ENCODE data around the gene TP73.
"Not testable (repeated sequence)": the region's sequence is repeated elsewhere in the genome, so short reads cannot be mapped to it uniquely, and the experiment has no call there.

The TP73 gene

DNA sequence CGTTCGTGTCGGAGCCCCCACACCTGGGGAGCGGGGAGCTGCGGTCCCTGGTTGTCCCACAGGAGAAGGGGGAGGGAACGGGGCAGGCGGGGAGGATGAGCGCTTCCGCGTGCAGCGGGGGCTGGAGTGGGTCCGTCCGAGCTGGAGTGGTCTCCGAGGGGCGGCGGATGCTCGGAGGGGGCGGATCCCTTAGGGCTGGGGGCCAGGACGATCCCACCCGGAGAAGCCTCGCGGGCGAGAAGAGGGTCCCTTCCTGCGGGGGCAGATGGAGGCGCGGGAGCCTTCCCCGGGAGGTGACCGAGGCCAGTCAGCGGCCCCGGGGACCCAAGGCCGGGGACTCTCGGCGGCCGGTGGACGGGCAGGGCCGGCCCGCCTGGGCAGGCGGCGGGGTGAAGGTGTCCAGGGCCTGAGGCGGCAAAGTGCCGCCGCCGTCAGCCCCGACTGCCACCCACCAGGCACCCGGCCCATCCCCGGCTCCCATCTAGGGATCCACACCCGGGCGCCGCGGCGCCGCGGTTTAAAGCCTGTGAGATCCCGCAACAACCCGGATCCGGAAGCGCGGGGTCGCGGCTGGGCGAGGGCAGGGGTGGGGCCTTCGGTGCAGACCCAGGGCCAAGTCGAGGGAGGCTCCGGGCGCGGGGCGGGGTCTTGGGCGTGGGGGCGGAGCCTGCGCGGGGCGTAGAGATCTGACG is 94.7 kb downstream of the TP73 start:
- DNase-seq = peak; percentile 81

DNA sequence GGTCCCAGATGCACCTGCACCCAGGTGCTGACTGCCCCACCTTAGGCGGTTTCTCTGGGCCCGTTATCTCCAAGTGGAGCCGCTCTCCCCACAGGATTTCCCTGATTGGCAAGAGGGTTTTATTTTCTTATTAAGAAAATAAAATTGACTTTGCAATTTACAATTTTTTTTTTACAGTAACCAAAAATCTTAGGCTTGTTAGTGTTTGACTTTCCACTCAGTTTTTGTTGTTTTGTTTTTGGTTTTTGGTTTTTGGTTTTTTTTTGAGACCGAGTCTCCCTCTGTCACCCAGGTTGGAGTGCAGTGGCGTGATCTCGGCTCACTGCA is 95.2 kb downstream of the TP73 start:
- no peak for DNase-seq

DNA sequence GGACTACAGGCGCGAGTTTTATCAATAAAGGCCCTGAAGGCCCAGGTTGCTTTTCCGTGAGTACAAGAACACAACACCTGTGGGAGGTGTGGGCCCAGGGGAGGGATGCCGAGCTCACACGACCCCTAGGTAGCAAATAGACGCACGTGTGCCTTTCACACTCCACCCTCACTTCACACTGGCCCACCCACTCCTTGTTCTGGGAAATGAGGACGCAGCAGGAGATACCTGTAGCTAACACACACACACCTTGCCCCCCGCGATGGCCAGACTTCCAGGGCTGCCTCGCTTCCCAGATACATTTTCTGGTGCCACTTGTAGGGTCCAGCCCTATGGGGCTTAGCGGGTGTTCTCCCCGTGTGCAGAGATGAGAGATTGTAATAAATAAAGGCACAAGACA is 95.6 kb downstream of the TP73 start:
- DNase-seq = no peak

DNA sequence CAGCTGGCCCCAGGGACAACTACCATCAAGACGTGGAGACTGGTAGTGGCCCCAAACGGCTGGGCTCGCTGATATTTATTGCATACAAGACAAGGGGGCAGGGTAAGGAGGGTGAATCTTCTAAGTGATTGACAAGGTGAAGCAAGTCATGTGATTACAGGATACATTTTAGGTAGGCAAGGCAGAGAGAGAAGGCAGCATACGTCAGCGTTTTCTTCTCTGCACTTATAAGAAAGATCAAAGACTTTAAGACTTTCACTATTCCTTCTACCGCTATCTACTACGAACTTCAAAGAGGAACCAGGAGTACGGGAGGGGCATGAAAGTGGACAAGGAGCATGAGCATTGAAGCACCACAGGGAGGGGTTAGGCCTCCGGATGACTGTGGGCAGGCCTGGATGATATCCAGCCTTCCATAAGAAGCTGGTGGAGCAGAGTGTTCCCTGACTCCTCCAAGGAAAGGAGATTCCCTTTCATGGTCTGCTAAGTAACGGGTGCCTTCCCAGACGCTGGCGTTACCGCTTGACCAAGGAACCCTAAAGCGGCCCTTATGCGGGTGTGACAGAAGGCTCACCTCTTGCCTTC is 96.1 kb downstream of the TP73 start:
- not testable (repeated sequence) for DNase-seq

DNA sequence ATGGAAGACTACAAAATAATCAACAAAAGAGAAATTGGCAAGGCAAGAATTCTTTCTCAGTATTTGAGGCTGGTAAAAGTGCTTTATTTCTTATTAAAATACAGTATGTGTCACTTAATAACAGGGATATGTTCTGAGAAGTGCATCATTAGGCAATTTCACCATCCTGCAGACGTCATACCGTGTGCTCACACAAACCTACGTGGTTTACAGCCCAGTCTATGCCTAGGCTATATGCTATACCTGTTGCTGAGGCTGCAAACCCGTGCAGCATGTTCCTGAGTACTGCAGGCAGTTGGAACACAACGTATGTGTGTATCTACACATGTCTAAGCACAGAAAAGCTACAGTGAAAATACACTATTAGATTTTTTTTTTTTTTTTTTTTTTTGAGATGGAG is 97.2 kb downstream of the TP73 start:
- DNase-seq = no peak

DNA sequence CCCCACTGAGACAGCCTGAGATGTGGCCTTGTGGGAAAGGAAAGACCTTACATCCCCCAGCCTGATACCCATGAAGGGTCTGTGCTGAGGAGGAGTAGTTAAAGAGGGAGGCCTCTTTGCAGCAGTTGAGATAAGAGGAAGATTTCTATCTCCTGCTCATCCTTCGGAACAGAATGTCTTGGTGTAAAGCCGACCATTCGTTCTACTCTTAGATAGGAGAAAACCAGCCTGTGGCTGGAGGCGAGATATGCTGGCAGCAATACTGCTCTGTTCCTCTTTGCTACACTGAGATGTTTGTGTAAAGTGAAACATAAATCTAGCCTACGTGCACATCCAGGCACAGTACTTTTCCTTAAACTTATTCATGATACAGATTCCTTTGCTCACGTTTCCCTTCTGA is 98.4 kb downstream of the TP73 start:
- DNase-seq = no peak

DNA sequence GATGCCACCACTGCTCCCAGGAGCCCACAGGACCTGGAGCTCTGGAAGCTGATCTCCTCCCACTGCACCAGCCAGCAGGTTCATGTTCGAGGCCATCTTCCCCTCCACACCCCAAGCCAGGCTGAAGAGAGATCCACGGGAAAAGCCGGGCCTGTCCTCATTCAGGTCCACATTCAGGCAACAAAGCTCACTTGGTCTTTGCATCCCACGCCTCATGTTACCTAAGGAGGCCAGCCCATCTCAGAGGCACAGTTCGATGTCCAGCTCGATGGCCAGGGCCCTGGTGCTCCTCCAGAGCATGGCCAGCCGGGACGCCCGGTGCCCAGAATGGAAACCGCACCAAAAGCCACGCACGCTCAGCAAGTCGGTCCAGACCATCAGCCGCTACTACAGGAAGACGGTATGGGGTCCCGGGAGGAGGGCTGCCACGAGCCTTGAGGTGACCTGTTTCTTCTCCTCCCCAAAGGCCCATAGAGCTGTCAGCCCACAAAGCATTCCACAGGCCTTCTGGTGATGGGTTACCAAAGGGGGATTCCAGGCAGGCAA is 100.2 kb downstream of the TP73 start, which contains the start of gene CCDC27:
Gene CCDC27, plus strand, starts transcription at position 51 of the 546 bp plus-strand sequence. Its CDS starts 32 bp downstream, at position 83.
- no peak for DNase-seq

DNA sequence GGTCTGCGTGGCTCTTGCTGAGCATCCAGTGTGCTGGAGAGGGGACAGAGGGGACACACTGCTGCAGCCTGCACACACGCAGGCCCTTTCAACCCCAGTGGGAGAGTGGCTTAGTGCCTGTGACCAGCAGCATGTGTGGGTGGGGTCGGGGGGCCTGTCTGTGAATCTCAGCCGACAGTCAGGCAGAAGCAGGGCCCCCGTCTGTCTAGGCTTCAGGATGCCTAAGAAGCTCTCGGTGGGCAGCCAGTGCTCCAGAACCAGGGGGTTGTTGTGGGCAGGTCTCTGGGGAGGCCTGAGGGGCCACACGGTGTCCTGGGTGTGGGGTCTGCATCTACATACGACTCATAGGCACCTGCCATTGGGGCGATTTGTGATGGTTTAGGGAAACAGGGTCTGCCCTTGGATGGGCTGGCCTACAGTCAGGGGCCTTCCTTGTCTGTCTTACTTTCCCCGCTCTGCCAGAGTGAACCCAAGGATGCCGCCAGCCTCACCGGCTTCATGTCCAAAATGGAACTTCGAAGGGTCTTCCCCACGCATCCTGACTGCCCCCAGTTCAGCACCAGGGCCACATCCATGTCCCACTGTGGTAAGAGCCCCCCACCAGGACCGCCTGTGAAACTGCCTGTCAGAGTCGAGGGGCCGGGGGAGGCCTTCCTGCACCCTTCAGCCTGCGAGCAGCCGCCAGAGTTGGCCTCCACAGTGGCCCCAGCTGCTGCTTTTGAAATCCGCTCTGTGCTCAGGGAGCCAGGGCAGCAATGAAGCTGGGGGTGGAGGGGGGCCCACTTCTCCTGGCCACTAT is 101.5 kb downstream of the TP73 start:
- no peak for DNase-seq

DNA sequence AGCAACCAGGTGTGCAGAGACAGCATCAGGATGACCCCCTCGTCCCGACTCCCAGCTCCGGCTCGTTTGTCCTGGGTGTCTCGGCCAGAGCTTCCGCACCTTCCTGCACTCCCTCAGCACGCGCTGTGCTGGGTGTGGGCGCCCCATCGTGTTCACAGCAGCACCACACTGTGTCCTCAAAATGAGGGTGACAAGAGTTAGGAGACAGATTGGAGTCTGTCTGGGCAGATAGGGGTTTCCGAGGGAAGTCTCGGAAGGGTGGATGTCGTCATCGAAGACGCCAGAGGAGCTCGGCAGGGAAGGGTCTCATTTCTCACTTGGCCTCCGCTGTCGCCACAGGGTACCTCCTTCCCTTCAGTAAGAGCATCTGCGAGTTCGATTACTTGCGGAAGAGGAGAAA is 104.1 kb downstream of the TP73 start:
- no peak for DNase-seq

DNA sequence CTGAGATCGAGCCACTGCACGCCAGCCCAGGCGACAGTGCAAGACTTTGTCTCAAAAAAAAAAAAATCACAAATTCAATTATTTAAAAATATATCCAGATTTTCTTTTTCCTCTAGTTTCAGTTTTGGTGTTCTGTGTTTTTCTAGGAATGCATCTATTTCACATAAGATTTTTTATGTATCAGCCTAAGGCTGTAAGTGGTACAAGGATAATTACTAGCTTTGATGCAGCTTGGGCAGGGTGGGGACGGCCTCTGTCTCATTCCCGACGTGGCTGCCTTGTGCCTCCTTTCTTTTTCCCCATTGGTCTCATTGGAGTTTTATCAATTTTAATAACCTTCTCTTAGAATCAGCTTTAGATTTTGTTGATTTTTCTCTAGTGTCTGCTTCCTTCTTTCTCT is 106.8 kb downstream of the TP73 start:
- DNase-seq = no peak

DNA sequence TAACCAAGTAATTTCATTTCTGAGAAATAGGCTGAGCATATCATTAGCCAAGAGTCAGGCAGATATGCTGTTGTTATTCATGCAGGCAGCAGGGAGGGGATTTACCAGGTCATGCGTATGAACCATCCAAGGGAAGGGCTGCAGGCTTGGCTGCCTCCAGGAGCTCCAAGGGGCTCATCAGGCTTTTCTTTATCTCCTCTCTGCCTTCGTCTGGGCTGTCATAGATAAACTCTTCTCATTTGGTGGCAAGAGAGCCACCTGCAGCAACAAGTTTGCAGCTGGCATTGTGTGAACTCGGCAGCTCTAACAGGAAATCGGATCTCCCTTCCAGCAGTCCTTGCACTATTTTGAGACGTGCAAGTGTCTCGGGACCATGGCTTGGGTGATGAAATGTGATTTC is 107.5 kb downstream of the TP73 start:
- no peak for DNase-seq

DNA sequence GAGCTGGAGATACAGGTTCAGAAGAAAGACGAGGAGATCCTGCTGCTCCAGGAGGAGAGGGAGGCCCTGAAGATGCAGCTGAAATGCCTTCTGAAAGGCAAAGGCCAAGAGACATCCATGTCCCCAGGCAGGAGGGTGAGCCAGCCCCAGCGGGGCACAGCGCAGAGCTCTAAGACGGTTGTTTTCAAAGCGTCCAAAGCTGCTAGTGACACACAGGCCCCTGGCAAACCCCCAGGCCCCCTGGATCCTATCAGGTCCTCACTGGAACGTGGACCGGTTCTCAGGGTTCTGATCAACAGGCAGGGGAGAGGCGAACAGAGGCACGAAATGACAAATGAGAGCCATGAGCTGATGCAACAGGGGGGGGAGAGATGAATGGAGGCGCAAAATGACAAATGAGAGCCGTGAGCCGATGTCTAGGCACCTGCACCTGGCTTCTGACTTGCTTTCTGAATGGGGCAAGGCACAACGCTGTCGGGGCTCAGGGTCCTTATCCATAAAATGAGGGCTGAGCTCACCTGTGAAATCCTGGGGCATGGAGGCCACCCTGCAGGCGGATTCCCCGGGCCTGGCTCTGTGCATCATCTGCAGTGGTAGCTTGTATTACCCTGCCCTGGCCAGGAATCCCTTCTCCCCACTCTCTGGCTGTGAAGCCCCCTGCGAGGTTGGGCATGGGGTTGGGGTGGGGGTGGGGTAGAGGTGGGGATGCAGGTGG is 109.1 kb downstream of the TP73 start:
- DNase-seq = no peak

DNA sequence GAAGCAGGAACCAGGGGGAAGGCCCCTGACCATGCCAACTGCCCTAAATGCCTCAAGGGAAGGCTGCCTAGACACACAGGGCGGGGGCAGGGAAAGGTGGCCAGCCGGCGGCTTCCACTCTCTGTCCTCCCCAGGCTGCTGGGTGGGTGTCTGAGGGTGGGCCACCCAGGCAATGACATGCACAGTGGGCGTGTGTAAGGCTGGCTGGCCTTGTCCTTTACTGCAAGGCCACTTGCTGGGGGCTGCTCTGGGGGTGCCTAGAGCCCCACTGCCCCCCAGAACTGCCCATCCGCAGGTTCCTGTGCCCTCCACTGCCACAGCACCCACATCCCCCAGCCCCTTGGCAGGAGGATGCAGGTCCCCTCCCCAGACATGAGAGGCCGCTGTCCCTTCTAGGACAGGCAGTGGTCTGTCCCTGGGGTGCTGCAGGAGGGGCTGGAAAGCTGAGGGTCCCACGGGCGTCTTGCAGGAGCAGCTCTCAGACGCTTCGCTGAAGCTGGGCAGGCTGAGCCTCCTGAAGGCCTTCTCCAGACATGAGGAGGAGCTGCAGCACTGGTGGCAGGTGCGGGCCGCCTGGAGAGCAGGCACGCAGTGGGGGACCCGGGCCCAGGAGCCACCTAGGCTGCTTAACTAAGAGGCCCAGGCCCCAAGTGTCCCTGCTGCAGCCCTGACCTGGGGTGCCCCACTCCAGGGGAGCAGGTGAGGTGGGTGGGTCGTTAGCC is 110.0 kb downstream of the TP73 start:
- no peak for DNase-seq

DNA sequence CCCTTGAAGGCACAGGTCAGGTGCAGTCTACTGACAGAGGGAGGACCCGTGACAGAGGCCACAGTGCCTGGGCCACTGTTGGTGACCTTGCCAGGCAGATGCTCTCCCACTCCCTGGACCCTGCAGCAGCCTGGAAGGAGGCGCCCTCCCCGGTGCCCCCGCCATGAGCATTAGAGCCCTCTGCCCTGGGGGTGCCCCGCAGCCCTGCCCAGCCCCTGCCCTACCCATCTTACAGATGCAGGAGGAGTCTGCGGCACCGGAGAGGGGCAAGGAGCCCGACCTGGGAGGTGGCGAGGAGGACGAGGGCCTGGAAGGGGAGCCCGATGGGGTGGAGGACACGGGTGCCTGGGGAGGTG is 110.5 kb downstream of the TP73 start:
- no peak for DNase-seq

DNA sequence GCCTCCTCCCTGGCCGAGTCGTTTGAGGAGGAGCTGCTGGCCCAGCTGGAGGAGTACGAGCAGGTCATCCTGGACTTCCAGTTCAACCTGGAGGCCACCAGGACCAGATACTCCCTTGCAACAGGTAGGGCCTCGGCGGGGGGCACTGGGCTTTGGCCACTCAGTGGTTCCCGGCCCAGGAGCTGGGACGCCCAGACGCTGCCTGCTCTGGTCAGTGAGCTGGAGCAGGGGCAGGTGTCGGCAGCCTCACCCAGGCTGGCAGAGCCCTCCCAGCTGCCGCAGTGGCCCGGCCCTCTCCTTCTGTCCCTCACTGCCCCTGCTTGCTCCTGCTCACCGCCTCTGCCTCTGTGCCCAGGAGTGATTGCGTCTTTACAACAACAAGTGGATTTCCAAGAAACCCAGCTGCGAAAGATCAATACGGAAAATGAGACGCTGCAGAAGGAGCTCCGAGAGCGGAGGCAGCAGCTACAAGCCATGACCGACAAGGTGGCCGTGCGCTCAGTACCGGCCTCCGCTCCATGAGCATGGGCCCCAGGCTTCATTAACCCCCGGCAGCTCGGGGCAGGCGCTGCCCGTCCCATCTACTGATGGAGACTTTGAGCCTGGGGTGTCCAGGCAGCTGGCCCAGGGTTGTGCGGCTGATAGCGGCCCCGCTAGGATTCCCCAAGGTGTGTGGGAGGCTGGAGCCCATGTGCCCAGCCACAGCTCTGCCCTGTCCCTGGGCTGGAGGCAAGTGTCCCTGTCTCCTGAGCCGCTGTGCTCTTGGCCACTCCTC is 111.2 kb downstream of the TP73 start:
- no peak for DNase-seq

DNA sequence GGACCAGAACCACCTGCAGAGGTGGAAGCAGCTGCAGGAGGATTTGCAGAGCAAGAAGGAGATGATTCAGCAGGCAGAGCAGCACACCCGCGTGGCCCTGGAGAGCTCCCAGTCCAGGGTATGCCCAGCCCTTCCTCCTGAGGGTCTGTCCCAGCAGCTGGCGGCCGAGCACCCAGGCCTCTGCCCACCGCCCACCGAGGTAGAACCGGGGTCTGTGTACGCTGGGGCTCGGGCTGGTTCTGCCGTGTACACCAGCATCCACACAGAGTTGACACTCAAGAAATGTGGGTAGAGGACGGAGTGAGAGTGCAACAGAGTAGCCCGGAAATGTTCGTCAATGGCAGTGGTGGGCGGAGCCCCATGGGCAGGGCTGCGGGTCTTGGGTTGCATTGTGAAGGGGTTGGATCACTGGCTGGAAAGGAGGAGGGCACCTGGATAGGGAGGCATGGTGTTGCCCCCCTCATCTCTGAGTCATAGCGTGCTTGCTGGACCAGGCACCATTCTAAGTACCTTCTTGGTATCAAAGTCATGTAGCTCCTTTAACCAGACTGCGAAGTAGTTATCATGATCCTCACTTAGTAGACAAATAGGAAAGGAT is 115.1 kb downstream of the TP73 start:
- DNase-seq = no peak

DNA sequence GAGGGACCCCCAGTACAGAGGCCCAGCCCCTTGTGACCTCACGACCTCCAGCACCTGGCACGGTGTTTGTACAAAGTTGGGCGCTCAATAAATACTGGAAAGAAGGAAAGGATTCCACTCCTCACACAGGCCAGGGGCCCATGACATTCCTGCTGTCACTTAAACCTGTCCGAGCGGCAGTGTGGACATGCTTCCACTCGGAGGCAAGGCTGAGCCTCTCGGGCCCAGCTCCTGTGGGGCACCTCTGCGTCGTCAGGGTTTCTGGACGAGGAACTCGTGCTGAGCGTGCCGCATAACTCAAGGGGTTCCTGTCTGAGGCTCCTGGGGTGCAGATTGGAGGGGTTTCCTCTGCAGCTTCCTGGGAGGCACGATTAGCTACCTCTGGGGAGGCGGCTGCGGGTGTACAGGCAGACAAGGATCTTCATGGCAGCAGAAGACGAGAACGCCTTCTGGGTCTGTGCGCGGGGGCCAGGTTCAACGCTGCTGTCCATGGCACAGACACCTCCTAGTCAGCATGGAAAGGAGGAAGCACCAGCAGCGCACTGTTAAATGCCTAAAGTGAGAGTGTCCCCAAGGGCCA is 116.6 kb downstream of the TP73 start:
- no peak for DNase-seq

DNA sequence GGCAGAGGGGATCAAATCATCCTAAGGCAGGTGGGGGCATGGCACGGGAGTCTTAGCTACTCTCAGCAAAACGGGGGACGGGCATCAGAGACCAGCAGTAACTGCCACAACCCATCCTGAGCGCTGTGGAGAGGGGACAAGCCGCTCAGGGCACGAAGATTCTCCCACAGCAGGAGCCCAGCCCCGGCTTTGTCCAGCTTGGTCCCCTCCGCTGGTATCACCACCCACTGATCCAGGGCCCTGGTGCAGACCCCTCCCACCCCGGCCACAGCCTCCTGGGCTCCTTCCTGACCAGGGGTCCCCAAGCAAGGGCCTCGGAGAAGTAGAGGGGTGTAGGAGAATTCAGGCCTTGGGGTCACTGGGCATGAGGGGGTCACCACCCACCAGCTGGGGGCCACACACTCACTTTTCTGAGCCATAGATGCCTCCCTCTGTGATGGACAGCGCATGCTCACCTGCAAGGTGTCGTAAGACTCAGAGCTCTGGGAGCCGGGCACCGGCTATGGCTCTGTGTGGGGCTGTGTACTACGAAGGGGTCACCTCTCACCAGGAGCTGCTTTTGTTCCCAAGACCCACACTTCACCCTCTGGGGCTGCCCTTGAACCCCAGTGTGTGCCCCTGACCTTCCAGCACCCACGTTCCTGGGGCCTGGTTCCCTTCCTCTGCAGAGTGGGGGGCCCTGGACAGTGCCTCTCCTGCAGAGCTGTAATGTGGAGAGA is 117.9 kb downstream of the TP73 start:
- DNase-seq = no peak

DNA sequence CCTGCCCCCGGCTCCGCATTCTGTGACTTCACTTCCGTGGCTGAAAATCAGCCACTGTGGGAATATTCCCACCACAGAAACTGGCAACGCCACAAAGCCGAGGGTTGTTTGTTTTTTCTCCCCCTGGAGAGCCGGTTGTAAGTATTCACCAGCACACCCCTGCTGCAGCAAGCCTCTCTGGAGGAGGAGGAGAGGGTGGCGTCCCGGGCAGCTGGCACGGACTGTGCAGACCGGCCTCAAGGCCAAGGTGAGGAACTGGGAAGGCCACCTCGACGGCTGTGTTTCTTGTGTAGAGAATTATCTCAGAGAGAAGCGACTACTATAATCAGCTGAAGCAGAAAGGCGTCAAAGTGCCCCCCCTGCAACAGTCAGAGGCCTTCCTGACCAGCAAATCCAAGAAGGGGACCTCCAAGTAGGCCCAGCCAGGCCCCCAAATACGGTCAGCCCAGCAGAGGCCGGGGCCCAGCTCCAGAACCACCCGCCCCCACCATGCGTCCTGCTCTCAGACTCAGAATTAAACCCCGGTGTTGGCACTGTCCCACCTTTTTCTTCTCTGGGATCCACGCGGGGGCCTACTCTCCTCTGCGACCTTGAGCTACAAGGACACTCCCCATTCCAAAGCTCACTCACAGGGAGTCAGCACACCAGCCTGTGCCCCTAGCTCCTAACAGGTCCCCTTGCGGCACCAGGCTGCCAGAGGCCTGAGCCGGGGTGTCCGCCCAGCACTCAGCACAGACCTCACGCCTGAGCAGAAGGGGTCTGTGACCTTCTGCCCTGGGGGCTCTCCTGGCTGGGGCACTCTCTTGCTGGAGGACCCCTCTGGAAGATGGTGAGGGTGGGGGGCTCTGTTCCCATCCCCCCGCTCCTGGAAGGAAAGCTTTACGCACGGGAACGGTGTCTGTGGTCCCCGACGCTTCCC is 119.1 kb downstream of the TP73 start:
- DNase-seq = no peak
